Measurements from ENCODE around the gene NUFIP2.
"Not testable (repeated sequence)": the region's sequence is repeated elsewhere in the genome, so short reads cannot be mapped to it uniquely, and the experiment has no call there.

Gene NUFIP2

GRCh38 chr17:29234972-29235371 lies 59.0 kb downstream of the NUFIP2 start:
- not testable (repeated sequence) for DNase-seq

DNA sequence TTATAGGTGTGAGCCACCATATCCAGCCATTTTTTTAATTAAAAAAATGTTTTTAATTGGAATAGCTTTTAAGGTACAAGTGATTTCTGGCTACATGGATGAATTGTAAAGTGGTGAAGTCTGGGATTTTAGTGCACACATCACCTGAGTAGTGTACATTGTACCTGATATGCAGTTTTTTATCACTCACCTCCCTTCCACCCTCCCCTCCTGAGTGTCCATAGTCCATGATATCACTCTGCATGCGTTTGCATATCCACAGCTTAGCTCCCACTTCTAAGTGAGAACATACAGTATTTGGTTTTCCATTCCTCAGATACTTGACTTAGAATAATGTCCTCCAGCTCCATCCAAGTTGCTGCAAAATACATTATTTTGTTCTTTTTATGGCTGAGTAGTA lies 60.6 kb downstream of the NUFIP2 start:
- no peak for DNase-seq

GRCh38 chr17:29225396-29225795 lies 68.6 kb downstream of the NUFIP2 start:
- DNase-seq: no peak

DNA sequence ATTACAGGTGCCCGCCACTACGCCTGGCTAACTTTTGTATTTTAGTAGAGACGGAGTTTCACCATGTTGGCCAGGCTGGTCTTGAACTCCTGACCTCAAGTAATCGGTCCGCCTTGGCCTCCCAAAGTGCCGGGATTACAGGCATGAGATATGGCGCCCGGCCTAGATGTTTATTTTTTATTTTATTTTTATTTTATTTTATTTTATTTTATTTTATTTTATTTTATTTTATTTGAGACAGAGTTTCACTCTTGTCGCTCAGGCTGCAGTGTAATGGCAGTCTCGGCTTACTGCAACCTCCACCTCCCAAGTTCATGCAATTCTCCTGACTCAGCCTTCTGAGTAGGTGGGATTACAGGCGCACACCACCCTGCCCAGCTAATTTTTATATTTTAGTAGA lies 72.6 kb downstream of the NUFIP2 start:
- DNase-seq: not testable (repeated sequence)

DNA sequence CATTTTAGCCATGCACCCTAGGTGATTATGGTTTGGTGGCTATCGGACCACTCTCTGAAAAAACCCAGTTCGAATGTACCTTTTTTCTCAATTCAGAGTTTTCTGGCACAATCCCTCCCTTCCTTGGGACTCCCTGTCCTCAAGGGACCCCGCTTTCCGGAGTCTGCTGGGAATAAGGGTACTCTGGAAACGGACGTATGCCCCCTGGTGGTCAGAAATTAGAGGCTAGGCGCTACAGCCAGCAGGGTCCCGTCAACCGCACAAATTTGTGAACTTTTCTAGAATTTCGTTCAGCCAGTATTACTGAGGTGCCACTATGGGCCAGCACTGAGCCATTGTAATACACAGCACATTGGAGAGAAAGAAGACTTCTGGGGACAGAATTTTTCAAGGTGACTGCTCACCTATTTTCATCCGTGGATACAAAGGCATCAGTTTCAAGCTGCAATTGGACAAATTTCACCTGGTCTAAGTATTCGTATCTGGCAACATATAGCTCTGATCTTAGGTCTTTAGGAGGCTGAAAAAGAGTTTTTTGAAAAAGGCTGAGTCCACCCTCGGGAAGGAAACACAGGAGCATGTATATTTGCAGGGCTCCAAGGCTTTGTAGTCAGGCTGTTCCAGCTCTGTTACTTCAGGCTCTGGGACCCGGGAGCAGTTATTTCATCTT lies 74.4 kb downstream of the NUFIP2 start:
- peak; percentile 93 for DNase-seq

DNA sequence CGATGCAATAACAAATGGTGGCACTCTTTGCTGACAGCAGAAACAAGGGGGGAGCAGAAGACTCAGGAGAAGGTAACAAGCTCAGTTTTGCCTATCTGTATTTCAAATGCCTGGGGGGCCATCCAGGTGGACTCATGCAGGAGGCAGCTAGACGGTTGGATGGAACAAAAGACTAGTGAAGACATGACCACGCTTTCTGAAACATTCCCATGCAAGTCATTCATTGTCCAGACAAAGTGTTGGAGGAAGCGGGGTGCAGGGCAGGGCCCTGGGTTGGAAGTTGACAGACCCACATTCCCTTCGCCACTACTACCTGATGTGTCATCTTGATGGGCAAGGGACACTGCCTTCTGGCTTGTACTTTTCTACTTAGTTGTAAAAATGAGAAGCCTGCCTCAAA lies 77.1 kb downstream of the NUFIP2 start:
- peak; percentile 84 for DNase-seq

DNA sequence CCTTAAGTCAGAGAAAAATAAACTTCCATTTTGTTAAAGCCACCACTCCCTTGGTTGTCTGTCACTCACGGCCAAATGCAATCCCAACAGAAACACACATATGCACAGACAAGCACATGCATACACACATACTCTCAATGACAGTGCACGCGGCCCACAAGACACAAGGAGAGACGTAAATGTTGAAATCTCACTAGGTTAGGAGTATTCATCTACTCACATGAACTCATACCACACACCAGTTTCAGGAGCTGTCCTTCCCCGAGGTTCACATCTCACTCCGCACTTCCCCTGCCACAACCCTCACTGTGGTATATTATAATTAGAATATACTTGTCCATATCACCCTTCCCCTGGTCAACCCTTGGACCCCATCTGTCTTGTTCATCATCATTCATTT lies 77.8 kb downstream of the NUFIP2 start:
- no peak for DNase-seq

DNA sequence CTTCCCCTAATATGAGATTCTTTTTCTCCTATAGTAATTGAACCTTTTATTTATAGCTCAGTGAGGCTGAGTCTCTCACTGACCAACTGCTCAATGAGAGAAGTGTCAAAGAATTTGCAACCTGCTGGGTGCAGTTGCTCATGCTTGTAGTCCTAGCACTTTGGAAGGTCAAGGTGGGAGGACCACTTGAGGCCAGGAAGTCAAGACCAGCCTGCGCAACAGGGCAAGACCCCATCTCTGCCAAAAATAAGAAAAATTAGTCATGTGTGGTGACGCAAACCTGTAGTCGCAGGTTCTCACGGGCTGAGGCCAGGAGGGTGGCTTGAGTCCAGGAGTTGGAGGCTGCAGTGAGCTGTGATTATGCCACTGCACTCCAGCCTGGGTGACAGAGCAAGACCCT lies 78.2 kb downstream of the NUFIP2 start:
- no peak for DNase-seq

DNA sequence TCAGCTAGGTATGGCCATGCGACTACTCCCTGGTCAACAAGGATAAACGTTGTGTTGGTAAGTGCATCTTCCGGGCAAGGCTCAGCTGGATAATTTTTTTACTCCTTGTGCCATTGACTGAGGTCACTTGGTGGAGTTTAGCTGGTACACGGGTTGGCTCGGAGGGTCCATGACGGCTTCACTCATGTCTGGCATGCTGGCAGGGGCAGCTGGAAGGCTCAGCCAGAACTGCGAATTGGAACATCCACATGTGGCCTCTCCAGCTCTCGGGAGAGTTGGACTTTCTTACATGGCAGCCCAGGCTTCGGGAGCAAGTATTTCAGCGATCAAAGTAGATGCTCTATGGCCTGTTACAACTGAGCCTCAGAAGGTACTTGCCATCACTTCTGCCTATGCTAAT lies 78.8 kb downstream of the NUFIP2 start:
- DNase-seq: no peak

GRCh38 chr17:29214215-29215146 lies 79.5 kb downstream of the NUFIP2 start:
- no peak for DNase-seq

- no peak for DNase-seq
These were observed 81.2 kb downstream of the NUFIP2 start for GRCh38 chr17:29212681-29213121.

DNA sequence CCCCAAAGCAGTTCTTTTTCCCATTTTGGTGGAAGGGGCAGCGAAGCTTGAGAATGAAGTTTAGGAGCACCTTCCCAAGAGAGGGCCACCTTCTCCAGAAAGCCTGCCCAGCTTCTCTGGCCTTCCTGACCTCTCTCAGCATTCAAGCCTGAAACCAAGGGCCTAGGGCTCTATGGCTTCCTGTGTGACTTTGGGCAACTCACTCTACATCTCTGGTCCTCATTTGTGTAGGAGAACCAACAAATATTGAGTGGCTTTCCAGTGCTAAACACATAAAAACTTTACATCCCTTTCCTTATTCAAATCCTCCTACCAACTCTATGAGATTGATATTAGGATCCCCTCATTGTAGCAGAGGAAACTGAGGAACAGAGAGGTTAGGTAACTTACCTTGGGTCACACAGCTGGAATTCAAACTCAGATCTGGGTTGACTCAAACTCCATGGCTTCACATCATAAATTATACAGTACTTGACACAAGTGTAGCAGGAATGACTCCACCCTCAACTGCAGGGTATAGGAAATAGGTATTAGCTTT lies 81.8 kb downstream of the NUFIP2 start:
- DNase-seq: no peak

- DNase-seq: no peak
These were observed 83.1 kb downstream of the NUFIP2 start for GRCh38 chr17:29210879-29211278.

GRCh38 chr17:29209073-29209472 lies 84.9 kb downstream of the NUFIP2 start:
- no peak for DNase-seq

DNA sequence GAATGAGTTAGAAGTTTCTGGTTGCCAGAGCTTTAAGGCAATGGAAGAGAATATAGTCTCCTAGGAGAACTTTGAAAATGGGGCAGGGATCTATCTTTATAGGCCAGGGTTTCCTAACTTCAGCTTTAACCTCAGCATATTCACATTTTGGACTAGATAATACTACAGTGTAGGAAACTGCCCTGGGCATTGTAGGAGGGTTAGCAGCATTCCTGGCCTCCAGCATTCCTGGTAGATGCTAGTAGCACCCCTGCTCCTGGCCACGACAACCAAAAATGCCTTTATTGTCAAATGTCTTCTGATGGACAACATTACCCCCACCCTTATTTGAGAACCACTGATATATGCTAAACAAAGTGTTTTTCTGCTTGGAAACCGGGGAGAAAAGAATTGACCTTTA lies 86.0 kb downstream of the NUFIP2 start:
- no peak for DNase-seq
